MM.1S (cell line): ENCODE measurements around the gene TBX19.
A peak's percentile ranks its signal among the peaks of the same experiment; 100 is the strongest.

Experiments used
- DNase-seq: peaks from one replicate; pipeline ENCODE4 v3.0.0-alpha.2; 2015
- H2AFZ ChIP-seq: fragments of 300-600 bp; sonication (generic); 2 replicates; pipeline ENCODE4 v1.6.0; 2016; ENCODE audit warnings: antibody characterized with exemption, low read length
- H3F3A ChIP-seq: fragments of 300-600 bp; sonication (generic); 2 replicates; pipeline ENCODE4 v1.6.1; 2016; ENCODE audit warnings: mild to moderate bottlenecking, antibody characterized with exemption, low read length, moderate library complexity, mixed read lengths; ENCODE audit not compliant: insufficient read depth
- H3K27ac ChIP-seq: fragments of 300-600 bp; sonication (generic); 2 replicates; pipeline ENCODE4 v1.5.1; 2016; ENCODE audit warnings: mild to moderate bottlenecking, low read length
- H3K27me3 ChIP-seq: fragments of 300-600 bp; sonication (generic); replicated peaks from 2 replicates; pipeline ENCODE4 v1.6.0; 2016; ENCODE audit warnings: low read length; ENCODE audit not compliant: insufficient read depth
- H3K36me3 ChIP-seq: fragments of 300-600 bp; sonication (generic); replicated peaks from 2 replicates; pipeline ENCODE4 v1.6.1; 2016; ENCODE audit warnings: mild to moderate bottlenecking, low read length, mixed read lengths; ENCODE audit not compliant: insufficient read depth
- H3K4me1 ChIP-seq: fragments of 300-600 bp; sonication (generic); 2 replicates; pipeline ENCODE4 v1.6.1; 2016; ENCODE audit warnings: low read length, mixed read lengths
- H3K4me2 ChIP-seq: fragments of 300-600 bp; sonication (generic); 2 replicates; pipeline ENCODE4 v1.6.0; 2016; ENCODE audit warnings: low read depth, low read length
- H3K4me3 ChIP-seq: fragments of 300-600 bp; sonication (generic); 2 replicates; pipeline ENCODE4 v1.5.1; 2016; ENCODE audit warnings: low read length, mixed read lengths
- H3K79me2 ChIP-seq: fragments of 300-600 bp; sonication (generic); 2 replicates; pipeline ENCODE4 v1.6.1; 2016; ENCODE audit warnings: mixed run types, low read length, mixed read lengths
- H3K9ac ChIP-seq: fragments of 300-600 bp; sonication (generic); 2 replicates; pipeline ENCODE4 v1.6.1; 2016; ENCODE audit warnings: low read length, mixed read lengths
- H3K9me2 ChIP-seq: fragments of 300-600 bp; sonication (generic); replicated peaks from 2 replicates; pipeline ENCODE4 v1.6.1; 2016; ENCODE audit warnings: mild to moderate bottlenecking, low read length, mixed read lengths; ENCODE audit not compliant: insufficient read depth
- H3K9me3 ChIP-seq: fragments of 300-600 bp; sonication (generic); replicated peaks from 2 replicates; pipeline ENCODE4 v1.6.1; 2016; ENCODE audit warnings: mild to moderate bottlenecking, low read length, mixed read lengths; ENCODE audit not compliant: insufficient read depth
- H4K20me1 ChIP-seq: fragments of 300-600 bp; sonication (generic); 2 replicates; pipeline ENCODE4 v1.6.1; 2016; ENCODE audit warnings: mild to moderate bottlenecking, low read length, moderate library complexity, mixed read lengths; ENCODE audit not compliant: insufficient read depth
- CTCF ChIP-seq: fragments of 300-600 bp; sonication (generic); IDR thresholded peaks from 2 replicates; pipeline ENCODE4 v1.5.1; 2016; ENCODE audit warnings: antibody characterized with exemption, low read length, mixed read lengths
- EZH2 ChIP-seq: fragments of 300-600 bp; sonication (generic); optimal IDR thresholded peaks from 2 replicates; pipeline ENCODE3; 2017; ENCODE audit warnings: low read depth, mild to moderate bottlenecking, antibody characterized with exemption, low read length, mixed read lengths
- EZH2phosphoT487 ChIP-seq: fragments of 300-600 bp; sonication (generic); IDR thresholded peaks from 2 replicates; pipeline ENCODE4 v1.6.1; 2018; ENCODE audit warnings: antibody characterized with exemption, low read length

Gene TBX19

GRCh38 chr1:168285521-168285790, 4.8 kb downstream of the TBX19 start:
- Histone ChIP-seq H3K36me3 (no peaks in the 10 kb centered on the region), H2AFZ (no peak overlapping the region), H3K27me3 (peaks cover 6% of the 10 kb centered on the region), H3F3A (peaks cover 4% of the 10 kb centered on the region; the same call in 1 of the 2 replicates), H3K4me2 (no peak overlapping the region), H4K20me1 (no peaks in the 10 kb centered on the region), H3K9me2 (no peaks in the 10 kb centered on the region), H3K4me3 (no peak overlapping the region), H3K27ac (no peak overlapping the region), H3K79me2 (no peaks in the 10 kb centered on the region), H3K9ac (no peak overlapping the region), H3K4me1 (peaks cover 30% of the 10 kb centered on the region), H3K9me3 (no peaks in the 10 kb centered on the region)
- no peak for TF ChIP-seq CTCF
- TF ChIP-seq EZH2, result no peak
- no peak for TF ChIP-seq EZH2phosphoT487
- DNase-seq, result peak; percentile 43

GRCh38 chr1:168285971-168286927, 5.6 kb downstream of the TBX19 start:
- Histone ChIP-seq H3K4me3 (no peak overlapping the region), H3K27me3 (peaks cover 9% of the 10 kb centered on the region), H3K9ac (no peak overlapping the region), H3K4me2 (peak overlapping the region; percentile 22), H3K36me3 (no peaks in the 10 kb centered on the region), H3K4me1 (peaks cover 34% of the 10 kb centered on the region), H3K79me2 (no peaks in the 10 kb centered on the region), H3K9me2 (no peaks in the 10 kb centered on the region), H3K9me3 (no peaks in the 10 kb centered on the region), H4K20me1 (no peaks in the 10 kb centered on the region), H3F3A (peaks cover 6% of the 10 kb centered on the region), H2AFZ (no peak overlapping the region), H3K27ac (no peak overlapping the region; the same call in 1 of the 2 replicates)
- no peak for DNase-seq
- TF ChIP-seq EZH2 (no peak), EZH2phosphoT487 (no peak), CTCF (no peak; the same call in none of the 2 replicates)

- Histone ChIP-seq H3K9ac (no peak overlapping the region), H3K36me3 (no peaks in the 10 kb centered on the region), H3K4me2 (peak overlapping the region; percentile 22), H2AFZ (no peak overlapping the region), H3K4me1 (peaks cover 44% of the 10 kb centered on the region), H3K79me2 (no peaks in the 10 kb centered on the region), H3K27ac (no peak overlapping the region; the same call in 1 of the 2 replicates), H4K20me1 (no peaks in the 10 kb centered on the region), H3K4me3 (no peak overlapping the region), H3K27me3 (peaks cover 9% of the 10 kb centered on the region), H3F3A (peaks cover 12% of the 10 kb centered on the region), H3K9me2 (no peaks in the 10 kb centered on the region), H3K9me3 (no peaks in the 10 kb centered on the region)
- DNase-seq, result peak; percentile 80
- TF ChIP-seq EZH2phosphoT487 (no peak), CTCF (no peak), EZH2 (no peak)
Measured at GRCh38 chr1:168287237-168287664, 6.6 kb downstream of the TBX19 start.
